GM21515 (cell line): ENCODE measurements around the gene ZFYVE1.

Source experiments
- ATAC-seq: cut with Tn5 transposase; IDR thresholded peaks from one replicate; pipeline ENCODE4 v1.9.1; 2021; ENCODE audit not compliant: unreplicated experiment

The ZFYVE1 gene

DNA sequence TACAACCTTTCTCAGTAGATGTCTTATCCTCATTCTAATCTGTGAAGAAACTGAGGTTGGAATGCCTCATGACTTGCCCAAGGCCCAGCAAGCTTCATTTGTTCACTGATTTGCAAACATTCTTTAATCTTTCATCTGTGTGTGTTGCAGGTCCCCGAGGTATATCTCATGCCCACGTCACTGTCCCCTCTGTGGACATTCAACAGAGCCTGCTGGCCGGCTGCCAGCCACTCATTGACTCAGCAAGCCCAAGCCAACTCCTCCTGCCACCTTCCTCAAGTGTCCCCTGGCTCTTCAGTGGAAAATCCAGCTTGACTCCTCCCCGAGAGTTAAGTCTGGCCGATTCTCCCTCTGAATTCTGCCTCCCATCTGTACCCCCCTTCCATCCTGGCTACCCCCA, 102.6 kb downstream of the ZFYVE1 start:
- no peak for ATAC-seq

DNA sequence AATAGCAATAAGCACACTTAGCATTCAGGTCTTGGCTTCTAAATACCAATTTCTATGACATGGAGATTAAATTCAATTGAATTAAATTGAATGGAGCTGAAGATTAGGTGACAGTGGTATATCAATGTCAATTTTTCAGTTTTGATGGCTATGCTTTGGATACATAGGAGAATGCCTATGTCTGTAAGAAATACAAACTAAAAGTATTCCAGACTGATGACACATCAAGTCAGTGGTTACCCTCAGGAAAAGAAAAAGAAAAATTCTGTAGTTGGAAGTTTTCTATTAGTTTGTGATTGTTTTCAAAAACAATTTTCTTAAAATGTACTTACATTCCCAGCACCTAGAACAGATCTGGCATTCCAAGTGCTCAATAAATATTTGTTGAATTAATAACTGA, 105.5 kb downstream of the ZFYVE1 start:
- no peak for ATAC-seq

DNA sequence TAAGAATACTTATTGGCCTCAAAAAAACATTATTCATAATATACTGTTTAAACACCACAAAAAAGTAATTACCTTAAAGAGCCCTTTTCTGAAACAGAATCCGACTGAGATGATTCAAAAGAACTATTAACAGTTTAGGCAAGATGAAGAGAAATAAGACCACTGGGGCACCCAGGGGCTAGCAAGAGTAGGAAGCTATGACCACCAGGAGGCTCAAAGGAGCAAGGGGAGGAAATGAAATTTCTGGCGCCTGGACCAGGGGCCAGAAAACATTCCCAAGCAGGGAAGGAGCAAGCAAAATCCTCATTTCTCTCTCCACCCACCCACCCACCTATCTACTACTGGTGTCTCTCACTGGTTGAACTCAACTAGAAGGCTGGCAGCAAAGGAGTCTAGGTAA, 106.9 kb downstream of the ZFYVE1 start:
- no peak for ATAC-seq
